ENCODE results near the gene FEZF1.
"Not testable (repeated sequence)": the region's sequence is repeated elsewhere in the genome, so short reads cannot be mapped to it uniquely, and the experiment has no call there.

The FEZF1 gene

GRCh38 chr7:122307228-122307621 is 2.7 kb upstream of the FEZF1 start:
- no peak for DNase-seq (ENCODE audit: low spot score)

- no peak for DNase-seq (ENCODE audit: low spot score)
Measured at GRCh38 chr7:122306320-122307227, 2.0 kb upstream of the FEZF1 start.

GRCh38 chr7:122305475-122306319 is 1.1 kb upstream of the FEZF1 start:
- DNase-seq (ENCODE audit: low spot score), result no peak

- no peak for DNase-seq (ENCODE audit: low spot score)
Measured at GRCh38 chr7:122304996-122305421, 459 bp upstream of the FEZF1 start.

- DNase-seq (ENCODE audit: low spot score), result no peak
Measured at GRCh38 chr7:122303531-122304318, 825 bp downstream of the FEZF1 start.

- no peak for DNase-seq (ENCODE audit: low spot score)
Measured at GRCh38 chr7:122302761-122303530, 1.6 kb downstream of the FEZF1 start.

- DNase-seq (ENCODE audit: low spot score), result no peak
Measured at GRCh38 chr7:122301858-122302760, 2.4 kb downstream of the FEZF1 start.

- DNase-seq (ENCODE audit: low spot score), result no peak
Measured at GRCh38 chr7:122300956-122301833, 3.4 kb downstream of the FEZF1 start.

GRCh38 chr7:122300211-122300932 is 4.2 kb downstream of the FEZF1 start:
- DNase-seq (ENCODE audit: low spot score), result no peak

GRCh38 chr7:122299624-122300210 is 4.8 kb downstream of the FEZF1 start:
- DNase-seq (ENCODE audit: low spot score), result no peak

GRCh38 chr7:122298618-122299017 is 5.9 kb downstream of the FEZF1 start:
- no peak for DNase-seq (ENCODE audit: low spot score)

GRCh38 chr7:122298131-122298530 is 6.4 kb downstream of the FEZF1 start:
- no peak for DNase-seq (ENCODE audit: low spot score)

GRCh38 chr7:122291189-122291588 is 13.4 kb downstream of the FEZF1 start:
- DNase-seq (ENCODE audit: low spot score), result no peak

- no peak for DNase-seq (ENCODE audit: low spot score)
Measured at GRCh38 chr7:122290476-122290875, 14.1 kb downstream of the FEZF1 start.

GRCh38 chr7:122289426-122289825 is 15.1 kb downstream of the FEZF1 start:
- DNase-seq (ENCODE audit: low spot score), result no peak

- not testable (repeated sequence) for DNase-seq (ENCODE audit: low spot score)
Measured at GRCh38 chr7:122284608-122285007, 19.9 kb downstream of the FEZF1 start.

- no peak for DNase-seq (ENCODE audit: low spot score)
Measured at GRCh38 chr7:122273117-122273516, 31.4 kb downstream of the FEZF1 start.

- no peak for DNase-seq (ENCODE audit: low spot score)
Measured at GRCh38 chr7:122269241-122269640, 35.3 kb downstream of the FEZF1 start.
